HG03521 (cell line): Measurements from ENCODE around the gene MAP7D1.
"Not testable (repeated sequence)": the region's sequence is repeated elsewhere in the genome, so short reads cannot be mapped to it uniquely, and the experiment has no call there.

Source experiments
- ATAC-seq: cut with Tn5 transposase; IDR thresholded peaks from one replicate; pipeline ENCODE4 v1.9.1; 2021; ENCODE audit warnings: mild to moderate bottlenecking, moderate library complexity; ENCODE audit not compliant: unreplicated experiment

MAP7D1 gene

DNA sequence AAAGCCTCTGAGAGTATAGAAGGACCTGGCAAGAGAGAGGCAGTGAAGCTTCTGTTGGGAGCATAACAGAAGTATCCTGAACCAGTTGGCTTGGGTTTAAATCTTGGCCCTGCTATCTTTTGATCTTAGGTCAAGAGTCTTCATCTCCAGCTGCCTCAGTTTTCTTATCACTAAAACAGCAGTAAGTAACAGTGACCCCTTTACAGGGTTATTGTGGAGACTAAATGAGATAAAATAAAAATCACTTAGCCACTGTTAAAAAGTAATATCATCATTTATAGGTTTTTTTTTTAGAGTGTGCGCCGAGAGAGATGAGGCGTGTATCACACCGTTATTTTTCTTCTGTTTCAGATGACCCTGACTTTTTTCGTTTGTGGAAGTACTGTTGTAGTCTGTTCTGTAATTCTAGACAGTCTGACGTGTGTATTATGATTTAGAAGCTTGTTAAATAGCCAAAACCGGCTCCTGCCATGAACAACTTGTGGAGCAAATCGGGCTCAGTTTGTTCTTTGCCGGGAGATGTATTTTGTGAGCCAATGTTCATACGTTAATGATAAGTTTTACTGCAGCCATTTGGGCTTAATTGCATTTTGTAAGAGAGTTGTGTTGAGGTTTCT lies 69.4 kb downstream of the MAP7D1 start:
- no peak for ATAC-seq

DNA sequence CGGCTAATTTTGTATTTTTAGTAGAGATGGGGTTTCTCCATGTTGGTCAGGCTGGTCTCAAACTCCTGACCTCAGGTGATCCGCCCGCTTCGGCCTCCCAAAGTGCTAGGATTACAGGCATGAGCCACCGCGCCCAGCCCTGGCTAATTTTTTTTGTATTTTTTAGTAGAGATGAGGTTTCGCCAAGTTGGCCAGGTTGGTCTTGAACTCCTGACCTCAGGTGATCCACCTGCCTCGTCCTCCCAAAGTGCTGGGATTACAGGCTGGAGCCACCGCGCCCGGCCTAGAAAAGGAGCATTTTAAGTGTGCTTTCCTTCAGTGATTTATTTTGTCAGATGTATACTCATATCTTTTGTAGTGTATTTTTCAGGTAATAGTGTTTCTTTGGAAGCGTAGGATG lies 74.3 kb downstream of the MAP7D1 start:
- not testable (repeated sequence) for ATAC-seq
